Rectal smooth muscle tissue (tissue), 1 donor: Measurements from ENCODE around the gene NDUFB2.
"Not testable (repeated sequence)": the region's sequence is repeated elsewhere in the genome, so short reads cannot be mapped to it uniquely, and the experiment has no call there.

Experiments used
- H3K27ac ChIP-seq: one replicate; pipeline ENCODE4 v1.7.0; 2013; ENCODE audit warnings: low read depth, low read length, inconsistent platforms
- H3K27me3 ChIP-seq: one replicate; pipeline ENCODE4 v1.7.0; 2013; ENCODE audit warnings: low read length; ENCODE audit not compliant: control insufficient read depth, insufficient read depth
- H3K36me3 ChIP-seq: one replicate; pipeline ENCODE4 v1.7.0; 2013; ENCODE audit warnings: low read length; ENCODE audit not compliant: control insufficient read depth, insufficient read depth
- H3K4me1 ChIP-seq: one replicate; pipeline ENCODE4 v1.7.0; 2013; ENCODE audit warnings: low read length; ENCODE audit not compliant: control insufficient read depth, insufficient read depth
- H3K4me3 ChIP-seq: one replicate; pipeline ENCODE4 v1.7.0; 2013; ENCODE audit warnings: low read length
- H3K9ac ChIP-seq: one replicate; pipeline ENCODE4 v1.7.0; 2013; ENCODE audit warnings: low read length

Gene NDUFB2

DNA sequence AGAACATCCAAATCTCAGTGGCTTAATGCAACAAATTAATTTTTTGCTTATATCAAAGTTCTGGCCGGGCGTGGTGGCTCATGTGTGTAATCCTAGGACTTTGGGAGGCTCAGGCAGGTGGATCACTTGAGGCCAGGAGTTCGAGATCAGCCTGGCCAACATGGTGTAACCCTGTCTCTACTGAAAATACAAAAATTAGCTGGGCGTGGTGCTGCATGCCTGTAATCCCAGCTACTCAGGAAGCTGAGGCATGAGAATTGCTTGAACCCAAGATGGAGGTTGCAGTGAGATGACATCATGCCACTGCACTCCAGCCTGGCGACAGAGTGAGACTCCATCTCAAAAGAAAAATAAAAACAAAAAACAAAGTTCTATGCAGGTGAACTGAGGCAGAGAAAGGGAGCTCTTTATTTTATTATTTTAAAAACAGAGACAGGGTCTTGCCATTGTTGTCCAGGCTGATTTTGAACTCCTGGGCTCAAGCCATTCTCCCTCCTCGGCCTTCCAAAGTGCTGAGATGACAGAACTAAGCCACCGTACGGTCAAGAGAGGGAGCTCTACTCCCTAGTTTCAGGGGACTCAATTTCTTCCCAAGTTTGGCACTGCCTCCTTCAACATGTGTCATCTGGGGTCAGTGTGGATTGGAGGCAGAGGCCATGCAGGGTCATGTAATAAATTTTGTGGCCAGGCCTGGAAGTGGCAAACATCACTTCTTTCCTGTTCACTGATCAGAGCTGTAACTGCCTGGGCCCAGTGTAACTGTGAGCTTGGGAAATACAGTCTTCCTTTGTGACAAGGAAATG lies 21.4 kb upstream of the NDUFB2 start:
- Histone ChIP-seq H3K4me1 (peaks cover 10% of the 10 kb centered on the region), H3K27me3 (no peaks in the 10 kb centered on the region), H3K4me3 (no peak overlapping the region), H3K9ac (no peak overlapping the region), H3K36me3 (peaks cover 7% of the 10 kb centered on the region), H3K27ac (no peak overlapping the region)

- H3K27ac ChIP-seq, result no peak overlapping the region
- no peaks in the 10 kb centered on the region for H3K27me3 ChIP-seq
- H3K9ac ChIP-seq, result no peak overlapping the region
- peaks cover 10% of the 10 kb centered on the region for H3K36me3 ChIP-seq
- H3K4me3 ChIP-seq, result no peak overlapping the region
- peaks cover 10% of the 10 kb centered on the region for H3K4me1 ChIP-seq
Observed at GRCh38 chr7:140675726-140676125, 20.8 kb upstream of the NDUFB2 start.

GRCh38 chr7:140676306-140676705 lies 20.2 kb upstream of the NDUFB2 start:
- Histone ChIP-seq H3K9ac (no peak overlapping the region), H3K4me3 (no peak overlapping the region), H3K27me3 (no peaks in the 10 kb centered on the region), H3K36me3 (peaks cover 13% of the 10 kb centered on the region), H3K27ac (no peak overlapping the region), H3K4me1 (peaks cover 10% of the 10 kb centered on the region)

GRCh38 chr7:140676956-140677355 lies 19.6 kb upstream of the NDUFB2 start:
- H3K36me3 ChIP-seq, result peaks cover 13% of the 10 kb centered on the region
- not testable (repeated sequence) for H3K27me3 ChIP-seq, H3K9ac ChIP-seq, H3K27ac ChIP-seq, H3K4me3 ChIP-seq, H3K4me1 ChIP-seq

DNA sequence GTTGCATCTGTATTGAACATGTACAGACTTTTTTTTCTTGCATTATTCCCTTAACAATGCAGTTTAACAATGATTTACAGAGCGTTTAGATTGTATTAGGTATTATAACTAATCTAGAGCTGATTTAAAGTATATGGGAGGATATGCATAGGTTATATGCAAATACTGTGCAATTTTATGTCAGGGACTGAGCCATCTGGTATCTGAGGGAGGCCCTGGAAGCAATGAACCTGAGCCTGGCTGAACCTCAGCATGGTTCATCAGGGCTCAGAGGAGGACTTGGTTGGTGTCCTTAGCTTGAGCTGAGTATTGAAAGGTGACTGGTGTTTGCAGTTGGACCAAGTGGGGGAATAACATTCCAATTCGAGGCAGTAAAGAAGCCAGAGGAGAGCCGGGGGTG lies 19.0 kb upstream of the NDUFB2 start:
- Histone ChIP-seq H3K4me1 (peaks cover 10% of the 10 kb centered on the region), H3K4me3 (no peak overlapping the region), H3K36me3 (peaks cover 13% of the 10 kb centered on the region), H3K27me3 (no peaks in the 10 kb centered on the region), H3K27ac (no peak overlapping the region), H3K9ac (no peak overlapping the region)

- Histone ChIP-seq H3K27ac (no peak overlapping the region), H3K27me3 (no peaks in the 10 kb centered on the region), H3K36me3 (peaks cover 13% of the 10 kb centered on the region), H3K4me1 (peaks cover 10% of the 10 kb centered on the region), H3K4me3 (no peak overlapping the region), H3K9ac (no peak overlapping the region)
Observed at GRCh38 chr7:140678081-140678815, 18.3 kb upstream of the NDUFB2 start.

GRCh38 chr7:140678816-140679130 lies 17.7 kb upstream of the NDUFB2 start:
- Histone ChIP-seq H3K36me3 (peaks cover 13% of the 10 kb centered on the region), H3K4me1 (peaks cover 8% of the 10 kb centered on the region)

GRCh38 chr7:140679186-140679585 lies 17.3 kb upstream of the NDUFB2 start:
- Histone ChIP-seq H3K9ac (no peak overlapping the region), H3K27ac (no peak overlapping the region), H3K4me3 (no peak overlapping the region), H3K36me3 (peaks cover 13% of the 10 kb centered on the region), H3K27me3 (no peaks in the 10 kb centered on the region), H3K4me1 (peaks cover 8% of the 10 kb centered on the region)

More at GRCh38 chr7:140678816-140679130, 17.7 kb upstream of the NDUFB2 start:
- no peaks in the 10 kb centered on the region for H3K27me3 ChIP-seq
- no peak overlapping the region for H3K4me3 ChIP-seq
- H3K27ac ChIP-seq, result no peak overlapping the region
- H3K9ac ChIP-seq, result no peak overlapping the region

DNA sequence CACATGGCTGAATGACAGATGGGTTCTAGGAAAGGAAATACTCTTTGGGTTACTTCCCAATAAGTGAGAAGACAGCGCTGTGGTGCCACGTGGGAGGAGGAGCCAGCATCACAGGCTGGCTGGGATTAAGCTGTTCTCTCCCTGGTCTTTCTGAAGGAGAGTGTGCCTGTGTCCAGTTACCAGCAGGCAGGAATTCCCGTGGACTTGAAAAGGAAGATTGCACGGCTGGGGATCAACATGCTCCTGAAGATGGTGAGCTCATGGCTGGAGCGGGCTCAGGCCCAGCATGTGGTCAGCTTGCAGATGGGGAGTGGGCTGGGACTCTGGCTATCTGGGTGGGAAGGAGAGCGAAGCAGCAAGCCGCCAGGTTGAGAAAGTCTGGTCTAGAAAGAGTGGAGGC lies 15.6 kb upstream of the NDUFB2 start:
- Histone ChIP-seq H3K9ac (no peak overlapping the region), H3K36me3 (peaks cover 18% of the 10 kb centered on the region), H3K27me3 (no peaks in the 10 kb centered on the region), H3K27ac (no peak overlapping the region), H3K4me3 (no peak overlapping the region), H3K4me1 (peaks cover 2% of the 10 kb centered on the region)

DNA sequence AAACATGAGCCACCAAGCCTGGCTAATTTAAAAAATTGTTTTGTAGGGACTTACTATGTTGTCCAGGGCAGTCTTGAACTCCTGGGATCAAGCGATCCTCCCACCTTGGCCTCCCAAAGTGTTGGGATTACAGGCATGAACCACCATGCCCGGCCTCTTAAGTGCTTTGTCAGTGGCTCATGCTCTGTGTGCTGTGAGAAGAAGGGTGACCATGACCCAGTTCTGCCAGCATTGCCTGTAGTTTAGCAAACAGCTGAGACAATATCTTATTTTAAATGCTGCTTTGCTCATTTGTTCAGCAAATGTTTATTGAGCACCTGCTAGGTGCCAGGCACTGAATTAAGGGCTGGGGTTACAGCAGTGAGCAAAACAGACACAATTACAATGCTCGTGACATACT lies 14.7 kb upstream of the NDUFB2 start:
- H3K27ac ChIP-seq, result no peak overlapping the region
- H3K27me3 ChIP-seq, result no peaks in the 10 kb centered on the region
- H3K36me3 ChIP-seq, result peaks cover 18% of the 10 kb centered on the region
- H3K9ac ChIP-seq, result no peak overlapping the region
- H3K4me3 ChIP-seq, result no peak overlapping the region
- H3K4me1 ChIP-seq, result no peaks in the 10 kb centered on the region

DNA sequence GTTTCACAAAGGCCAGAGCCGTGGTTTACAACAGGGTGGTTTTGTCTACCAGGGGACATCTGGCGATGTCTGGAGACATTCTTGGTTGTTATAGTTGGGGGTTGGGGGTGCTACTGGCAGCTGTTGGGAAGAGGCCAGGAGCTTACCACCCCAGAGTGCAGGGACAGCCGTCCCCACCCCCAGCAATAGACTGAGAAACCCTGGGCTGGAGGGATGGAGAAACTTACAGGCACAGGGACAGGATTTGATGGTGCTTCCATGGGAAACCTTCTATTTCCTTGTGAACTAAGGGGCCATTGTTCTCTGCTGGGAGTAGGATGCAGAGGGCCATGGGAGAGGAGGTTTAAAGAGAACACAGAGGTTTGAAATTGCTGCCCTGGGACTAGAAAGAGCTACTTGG lies 12.9 kb upstream of the NDUFB2 start:
- Histone ChIP-seq H3K36me3 (peaks cover 18% of the 10 kb centered on the region), H3K4me1 (no peaks in the 10 kb centered on the region), H3K9ac (no peak overlapping the region), H3K27me3 (no peaks in the 10 kb centered on the region), H3K27ac (no peak overlapping the region), H3K4me3 (no peak overlapping the region)

DNA sequence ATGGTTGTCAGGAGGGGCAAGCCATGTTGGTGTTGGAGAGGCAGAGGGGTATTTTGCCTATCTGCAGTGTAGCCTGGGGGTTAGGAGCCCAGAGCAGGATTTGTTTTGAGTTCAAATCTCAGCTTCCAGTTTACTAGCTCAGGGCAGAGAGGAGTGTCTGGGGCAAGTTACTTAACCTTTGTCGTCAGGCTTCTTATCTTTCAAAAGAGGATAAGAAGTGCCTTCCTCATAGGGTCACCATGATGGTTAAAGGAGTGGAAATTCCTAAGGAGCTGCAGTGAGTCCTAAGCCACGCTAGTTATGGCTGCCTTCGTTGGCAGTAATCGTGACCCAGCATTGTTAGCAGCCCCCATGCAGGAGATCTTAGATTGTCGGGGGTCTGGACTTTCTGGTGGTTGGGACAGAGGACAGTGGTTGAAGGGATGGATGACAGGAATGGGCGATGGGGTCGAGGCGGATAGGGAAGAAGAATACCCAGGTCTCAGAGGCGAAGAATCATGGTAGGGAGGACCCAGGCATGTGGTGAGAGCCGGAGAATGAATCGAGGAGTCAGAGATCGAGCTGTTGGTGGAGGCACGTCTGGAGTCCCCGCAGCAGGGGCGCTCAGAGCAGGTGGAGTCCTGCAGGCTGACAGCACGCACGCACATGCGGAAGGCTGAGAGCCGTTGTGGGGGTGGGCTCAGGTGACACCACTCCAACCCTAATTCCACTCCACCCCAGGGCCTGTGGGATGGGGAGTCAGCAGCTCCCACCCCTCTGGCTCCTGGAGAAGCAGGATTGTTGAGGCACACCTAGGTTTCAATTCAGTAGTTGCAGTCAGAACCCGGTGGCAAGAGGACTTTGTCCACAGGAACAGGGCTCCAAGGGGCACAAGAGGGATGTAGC lies 12.2 kb upstream of the NDUFB2 start:
- Histone ChIP-seq H3K36me3 (peaks cover 13% of the 10 kb centered on the region), H3K27ac (no peak overlapping the region), H3K9ac (no peak overlapping the region), H3K4me1 (no peaks in the 10 kb centered on the region), H3K4me3 (no peak overlapping the region), H3K27me3 (no peaks in the 10 kb centered on the region)
